Measurements from ENCODE around the gene APOBEC3F.
"Not testable (repeated sequence)": the region's sequence is repeated elsewhere in the genome, so short reads cannot be mapped to it uniquely, and the experiment has no call there.

The APOBEC3F gene

DNA sequence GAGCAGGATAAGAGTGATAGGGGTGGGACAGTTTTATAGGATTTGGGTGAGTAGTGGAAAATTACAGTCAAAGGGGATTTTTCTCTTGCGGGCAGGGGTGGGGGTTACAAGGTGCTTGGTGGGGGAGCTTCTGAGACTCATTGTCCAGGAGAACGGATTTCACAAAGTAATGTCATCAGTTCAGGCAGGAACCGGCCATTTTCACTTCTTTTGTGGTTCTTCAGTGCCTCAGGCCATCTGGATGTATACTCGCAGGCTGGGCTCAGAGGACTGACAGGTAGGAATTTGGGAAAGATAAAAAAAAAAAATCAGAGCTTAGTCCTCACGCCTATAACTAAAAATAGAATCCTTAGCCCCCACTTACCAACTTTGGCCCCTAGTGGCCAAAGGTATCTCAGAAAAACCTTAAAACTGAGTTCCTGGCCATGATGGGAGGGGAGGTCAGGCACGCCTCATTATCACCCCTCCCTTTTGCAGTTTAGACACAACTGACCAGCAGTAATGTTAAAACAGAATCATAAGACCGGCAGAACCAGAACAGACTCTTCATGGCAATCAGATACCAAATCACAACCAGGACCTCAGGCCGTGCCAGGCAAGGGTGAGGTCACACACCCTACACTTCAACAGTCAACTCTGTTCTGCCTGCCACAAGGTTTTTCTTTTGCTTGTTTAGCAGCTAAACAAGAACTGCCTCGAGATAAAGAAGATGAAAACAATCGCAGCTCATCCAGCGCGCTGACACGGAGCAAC lies 27.5 kb downstream of the APOBEC3F start:
- Histone ChIP-seq H3K27me3 (ENCODE audit: insufficient read depth, low read length, poor library complexity) (no peaks in the 10 kb centered on the region), H3K4me3 (ENCODE audit: low read length) (no peak overlapping the region), H3K23ac (ENCODE audit: low read length) (no peak overlapping the region), H3K56ac (ENCODE audit: low read length) (peak overlapping the region; percentile 67), H3K9ac (ENCODE audit: low read length) (peak overlapping the region; percentile 42), H2BK120ac (ENCODE audit: low read depth, low read length) (no peak overlapping the region), H2AK5ac (ENCODE audit: low read length) (peak overlapping the region; percentile 92), H2BK5ac (ENCODE audit: low read length) (peak overlapping the region; percentile 76), H3K79me1 (ENCODE audit: low read length) (no peaks in the 10 kb centered on the region), H3K18ac (ENCODE audit: low read length) (peak overlapping the region; percentile 16), H4K8ac (ENCODE audit: low read depth, low read length) (no peak overlapping the region), H4K5ac (ENCODE audit: low read length) (no peak overlapping the region), H3K4me1 (ENCODE audit: control insufficient read depth, low read depth, low read length) (peaks cover 6% of the 10 kb centered on the region), H3K79me2 (ENCODE audit: control insufficient read depth, insufficient read depth, low read length) (no peaks in the 10 kb centered on the region), H3K27ac (ENCODE audit: low read depth, low read length) (peak overlapping the region; percentile 48), H3K4ac (ENCODE audit: low read depth, low read length) (no peak overlapping the region), H3K36me3 (ENCODE audit: control insufficient read depth, insufficient read depth, low read length) (no peaks in the 10 kb centered on the region), H3K4me2 (ENCODE audit: low read length) (no peak overlapping the region), H2BK15ac (replicated peaks; ENCODE audit: low read depth) (no peak overlapping the region)
- no CpG with 5 or more reads among the region's 13 CpGs for WGBS (ENCODE audit: extremely low coverage, insufficient coverage, low lambda C conversion rate)
- no peak for DNase-seq

DNA sequence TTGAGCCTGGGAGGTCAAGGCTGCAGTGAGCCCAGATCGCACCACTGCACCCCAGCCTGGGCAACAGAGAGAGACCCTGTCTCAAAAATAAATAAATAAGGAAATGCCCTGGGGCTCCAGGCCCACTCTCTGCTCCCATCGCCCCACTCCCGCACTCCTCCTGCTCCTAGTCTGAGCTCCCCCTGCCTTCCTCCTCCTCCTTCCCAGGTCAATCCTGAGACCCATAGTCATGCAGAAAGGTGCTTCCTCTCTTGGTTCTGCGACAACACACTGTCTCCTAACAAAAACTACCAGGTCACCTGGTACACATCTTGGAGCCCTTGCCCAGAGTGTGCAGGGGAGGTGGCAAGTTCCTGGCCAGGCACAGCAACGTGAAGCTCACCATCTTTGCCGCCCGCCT lies 29.5 kb downstream of the APOBEC3F start:
- no peak overlapping the region for H3K9ac ChIP-seq (ENCODE audit: low read length)
- no peak overlapping the region for H3K4me3 ChIP-seq (ENCODE audit: low read length)
- no peak overlapping the region for H3K27ac ChIP-seq (ENCODE audit: low read depth, low read length)
- no peak overlapping the region for H3K23ac ChIP-seq (ENCODE audit: low read length)
- H3K79me2 ChIP-seq (ENCODE audit: control insufficient read depth, insufficient read depth, low read length), result no peaks in the 10 kb centered on the region
- H3K4me1 ChIP-seq (ENCODE audit: control insufficient read depth, low read depth, low read length), result peaks cover 6% of the 10 kb centered on the region
- no peaks in the 10 kb centered on the region for H3K27me3 ChIP-seq (ENCODE audit: insufficient read depth, low read length, poor library complexity)
- H2BK120ac ChIP-seq (ENCODE audit: low read depth, low read length), result no peak overlapping the region
- no peak overlapping the region for H4K8ac ChIP-seq (ENCODE audit: low read depth, low read length)
- no peak overlapping the region for H4K5ac ChIP-seq (ENCODE audit: low read length)
- no peak overlapping the region for H3K4ac ChIP-seq (ENCODE audit: low read depth, low read length)
- H3K36me3 ChIP-seq (ENCODE audit: control insufficient read depth, insufficient read depth, low read length), result no peaks in the 10 kb centered on the region
- H2BK15ac ChIP-seq (replicated peaks; ENCODE audit: low read depth), result no peak overlapping the region
- H3K18ac ChIP-seq (ENCODE audit: low read length), result no peak overlapping the region
- H2AK5ac ChIP-seq (ENCODE audit: low read length), result no peak overlapping the region
- H3K4me2 ChIP-seq (ENCODE audit: low read length), result no peak overlapping the region
- no peak overlapping the region for H2BK5ac ChIP-seq (ENCODE audit: low read length)
- no peak for DNase-seq
- H3K56ac ChIP-seq (ENCODE audit: low read length), result no peak overlapping the region
- H3K79me1 ChIP-seq (ENCODE audit: low read length), result no peaks in the 10 kb centered on the region
- no CpG with 5 or more reads among the region's 7 CpGs for WGBS (ENCODE audit: extremely low coverage, insufficient coverage, low lambda C conversion rate)

DNA sequence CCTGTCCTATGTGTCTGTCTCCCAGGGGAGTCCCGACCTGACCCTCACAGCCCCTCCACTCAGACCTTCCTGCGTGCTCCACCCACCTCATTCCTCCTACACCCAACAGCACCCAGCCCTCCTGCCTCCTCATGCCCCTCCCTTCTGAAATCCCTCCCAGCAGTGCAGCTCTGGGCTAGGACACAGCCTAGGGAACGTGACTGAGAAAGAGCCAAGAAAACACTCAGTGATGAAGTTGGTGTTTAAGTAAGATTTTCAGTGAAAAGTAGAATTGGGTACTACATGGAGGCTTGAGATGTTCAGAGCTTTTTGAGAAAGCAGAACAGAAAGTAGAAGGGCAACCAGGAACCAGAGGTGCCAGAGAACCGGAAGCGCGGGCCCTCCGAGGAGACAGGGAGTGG lies 31.9 kb downstream of the APOBEC3F start:
- H2BK5ac ChIP-seq (ENCODE audit: low read length); H3K4ac ChIP-seq (ENCODE audit: low read depth, low read length); H3K4me2 ChIP-seq (ENCODE audit: low read length); H2AK5ac ChIP-seq (ENCODE audit: low read length); H3K4me3 ChIP-seq (ENCODE audit: low read length); H3K18ac ChIP-seq (ENCODE audit: low read length); H2BK120ac ChIP-seq (ENCODE audit: low read depth, low read length); H4K5ac ChIP-seq (ENCODE audit: low read length); H3K56ac ChIP-seq (ENCODE audit: low read length); H3K27me3 ChIP-seq (ENCODE audit: insufficient read depth, low read length, poor library complexity); H3K36me3 ChIP-seq (ENCODE audit: control insufficient read depth, insufficient read depth, low read length); H3K4me1 ChIP-seq (ENCODE audit: control insufficient read depth, low read depth, low read length); H3K9ac ChIP-seq (ENCODE audit: low read length); H2BK15ac ChIP-seq (replicated peaks; ENCODE audit: low read depth); DNase-seq; H3K79me1 ChIP-seq (ENCODE audit: low read length); H4K8ac ChIP-seq (ENCODE audit: low read depth, low read length); H3K23ac ChIP-seq (ENCODE audit: low read length); H3K27ac ChIP-seq (ENCODE audit: low read depth, low read length); H3K79me2 ChIP-seq (ENCODE audit: control insufficient read depth, insufficient read depth, low read length): not testable (repeated sequence)
- no CpG with 5 or more reads among the region's 7 CpGs for WGBS (ENCODE audit: extremely low coverage, insufficient coverage, low lambda C conversion rate)

DNA sequence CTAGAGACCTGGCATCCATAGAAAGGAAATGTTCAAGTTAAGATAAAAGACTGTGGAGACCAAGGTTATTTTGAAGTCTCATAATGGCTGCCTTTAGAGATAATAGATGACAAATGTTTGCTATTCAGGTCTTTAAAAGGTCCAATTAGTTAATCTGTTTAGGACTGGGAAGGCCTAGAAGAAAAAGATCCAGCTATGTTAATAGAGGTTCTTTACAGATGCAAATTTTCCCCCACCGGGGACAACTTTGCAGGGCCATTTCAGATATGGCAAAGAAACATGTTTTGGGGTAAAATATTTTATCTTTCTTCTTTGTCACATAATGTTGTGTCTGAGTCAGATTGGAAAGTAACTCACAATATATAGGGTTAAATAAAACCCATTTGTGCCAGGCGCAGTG lies 33.3 kb downstream of the APOBEC3F start:
- Histone ChIP-seq H2BK5ac (ENCODE audit: low read length) (no peak overlapping the region), H3K36me3 (ENCODE audit: control insufficient read depth, insufficient read depth, low read length) (no peaks in the 10 kb centered on the region), H2BK15ac (replicated peaks; ENCODE audit: low read depth) (no peak overlapping the region), H3K18ac (ENCODE audit: low read length) (no peak overlapping the region), H4K8ac (ENCODE audit: low read depth, low read length) (no peak overlapping the region), H3K79me2 (ENCODE audit: control insufficient read depth, insufficient read depth, low read length) (no peaks in the 10 kb centered on the region), H2BK120ac (ENCODE audit: low read depth, low read length) (no peak overlapping the region), H3K23ac (ENCODE audit: low read length) (no peak overlapping the region), H3K4me2 (ENCODE audit: low read length) (no peak overlapping the region), H3K56ac (ENCODE audit: low read length) (no peak overlapping the region), H3K9ac (ENCODE audit: low read length) (no peak overlapping the region), H3K4me3 (ENCODE audit: low read length) (no peak overlapping the region), H2AK5ac (ENCODE audit: low read length) (no peak overlapping the region), H4K5ac (ENCODE audit: low read length) (no peak overlapping the region), H3K79me1 (ENCODE audit: low read length) (peaks cover 1% of the 10 kb centered on the region), H3K27me3 (ENCODE audit: insufficient read depth, low read length, poor library complexity) (no peaks in the 10 kb centered on the region), H3K4ac (ENCODE audit: low read depth, low read length) (no peak overlapping the region), H3K27ac (ENCODE audit: low read depth, low read length) (no peak overlapping the region), H3K4me1 (ENCODE audit: control insufficient read depth, low read depth, low read length) (no peaks in the 10 kb centered on the region)
- no CpG with 5 or more reads among the region's 2 CpGs for WGBS (ENCODE audit: extremely low coverage, insufficient coverage, low lambda C conversion rate)
- DNase-seq, result no peak

- Histone ChIP-seq H3K56ac (ENCODE audit: low read length) (peak overlapping the region; percentile 67), H3K27ac (ENCODE audit: low read depth, low read length) (peak overlapping the region; percentile 66)
- DNase-seq; H3K4ac ChIP-seq (ENCODE audit: low read depth, low read length); H2AK5ac ChIP-seq (ENCODE audit: low read length); H3K79me1 ChIP-seq (ENCODE audit: low read length); H4K8ac ChIP-seq (ENCODE audit: low read depth, low read length); H3K9ac ChIP-seq (ENCODE audit: low read length); H3K36me3 ChIP-seq (ENCODE audit: control insufficient read depth, insufficient read depth, low read length); H2BK120ac ChIP-seq (ENCODE audit: low read depth, low read length); H3K4me1 ChIP-seq (ENCODE audit: control insufficient read depth, low read depth, low read length); H3K27me3 ChIP-seq (ENCODE audit: insufficient read depth, low read length, poor library complexity); H3K18ac ChIP-seq (ENCODE audit: low read length); H2BK15ac ChIP-seq (replicated peaks; ENCODE audit: low read depth); H3K4me3 ChIP-seq (ENCODE audit: low read length); H4K5ac ChIP-seq (ENCODE audit: low read length); H3K79me2 ChIP-seq (ENCODE audit: control insufficient read depth, insufficient read depth, low read length); H2BK5ac ChIP-seq (ENCODE audit: low read length); H3K23ac ChIP-seq (ENCODE audit: low read length); H3K4me2 ChIP-seq (ENCODE audit: low read length): not testable (repeated sequence)
- no CpG with 5 or more reads among the region's 24 CpGs for WGBS (ENCODE audit: extremely low coverage, insufficient coverage, low lambda C conversion rate)
Measured at GRCh38 chr22:39076155-39077025, 35.7 kb downstream of the APOBEC3F start.
